ENCODE data around the gene NRXN3. TPM values are rescaled to one million over a fixed set of nuclear protein-coding genes. Genes with fewer than 3 reads are reported as not detected.

The NRXN3 gene
- total RNA-seq, 1 donor from 2014 or later = 18.0 TPM

GRCh38 chr14:78253986-78254385 is 83.8 kb downstream of the NRXN3 start:
- H4K20me1 ChIP-seq (ENCODE audit: insufficient read depth, low read length) = no peaks in the 10 kb centered on the region
- Mint-ChIP-seq H3K27ac (ENCODE audit: unreplicated experiment) (peak overlapping the region; percentile 77), H3K27me3 (ENCODE audit: low read depth, unreplicated experiment) (peaks cover 11% of the 10 kb centered on the region), H3K4me1 (ENCODE audit: low read depth, unreplicated experiment) (peaks cover 14% of the 10 kb centered on the region), H3K4me3 (ENCODE audit: unreplicated experiment) (no peak overlapping the region), H3K36me3 (ENCODE audit: low read depth, unreplicated experiment) (no peaks in the 10 kb centered on the region), H3K9me3 (ENCODE audit: unreplicated experiment) (peaks cover 5% of the 10 kb centered on the region)
- peak overlapping the region; percentile 10 for H3K9ac ChIP-seq (ENCODE audit: low read length)
- no peak overlapping the region for H3K4me3 ChIP-seq (ENCODE audit: insufficient read depth, low read depth, low read length)
- FAIRE-seq (no peak), DNase-seq (ENCODE audit: low read depth) (peak; percentile 99)
- H3K9me3 ChIP-seq (ENCODE audit: insufficient read depth, low read depth, low read length) = no peaks in the 10 kb centered on the region
- peaks cover 11% of the 10 kb centered on the region for H3K4me1 ChIP-seq (ENCODE audit: insufficient read depth, low read length)
- no peaks in the 10 kb centered on the region for H3K79me2 ChIP-seq (ENCODE audit: insufficient read depth, low read length)
- no peak overlapping the region for H2AFZ ChIP-seq (ENCODE audit: low read depth, low read length)
- peak overlapping the region; percentile 81 for H3K27ac ChIP-seq (ENCODE audit: low read depth, low read length)
- H3K27me3 ChIP-seq (ENCODE audit: insufficient read depth, low read length) = peaks cover 5% of the 10 kb centered on the region
- TF ChIP-seq EZH2 (IDR thresholded peaks at IDR 0.05; ENCODE audit: insufficient read depth, low read length) = no peak
- TF ChIP-seq CTCF (IDR thresholded peaks at IDR 0.05; ENCODE audit: insufficient read depth, low read depth, low read length) = no peak
- peak overlapping the region; percentile 52 for H3K4me2 ChIP-seq (ENCODE audit: low read length)
- no peaks in the 10 kb centered on the region for H3K36me3 ChIP-seq (ENCODE audit: insufficient read depth, low read length)

GRCh38 chr14:78254911-78255461 is 84.8 kb downstream of the NRXN3 start:
- H3K27ac Mint-ChIP-seq (ENCODE audit: unreplicated experiment) = peak overlapping the region; percentile 87
- no peaks in the 10 kb centered on the region for H3K36me3 Mint-ChIP-seq (ENCODE audit: low read depth, unreplicated experiment)
- peaks cover 23% of the 10 kb centered on the region for H3K4me1 Mint-ChIP-seq (ENCODE audit: low read depth, unreplicated experiment)
- peaks cover 4% of the 10 kb centered on the region for H3K27me3 Mint-ChIP-seq (ENCODE audit: low read depth, unreplicated experiment)
- Histone ChIP-seq H3K4me3 (ENCODE audit: insufficient read depth, low read depth, low read length) (no peak overlapping the region), H4K20me1 (ENCODE audit: insufficient read depth, low read length) (no peaks in the 10 kb centered on the region), H3K4me2 (ENCODE audit: low read length) (peak overlapping the region; percentile 14), H3K9ac (ENCODE audit: low read length) (peak overlapping the region; percentile 18), H3K27me3 (ENCODE audit: insufficient read depth, low read length) (peaks cover 5% of the 10 kb centered on the region), H3K79me2 (ENCODE audit: insufficient read depth, low read length) (no peaks in the 10 kb centered on the region), H3K36me3 (ENCODE audit: insufficient read depth, low read length) (no peaks in the 10 kb centered on the region), H2AFZ (ENCODE audit: low read depth, low read length) (no peak overlapping the region), H3K4me1 (ENCODE audit: insufficient read depth, low read length) (peaks cover 11% of the 10 kb centered on the region), H3K9me3 (ENCODE audit: insufficient read depth, low read depth, low read length) (no peaks in the 10 kb centered on the region), H3K27ac (ENCODE audit: low read depth, low read length) (peak overlapping the region; percentile 81)
- TF ChIP-seq EZH2 (IDR thresholded peaks at IDR 0.05; ENCODE audit: insufficient read depth, low read length) = no peak
- no peak for TF ChIP-seq CTCF (IDR thresholded peaks at IDR 0.05; ENCODE audit: insufficient read depth, low read depth, low read length)
- DNase-seq (ENCODE audit: low read depth) (peak; percentile 98), FAIRE-seq (no peak)
- peak overlapping the region; percentile 31 for H3K4me3 Mint-ChIP-seq (ENCODE audit: unreplicated experiment)
- H3K9me3 Mint-ChIP-seq (ENCODE audit: unreplicated experiment) = peaks cover 5% of the 10 kb centered on the region

- Histone ChIP-seq H3K9ac (ENCODE audit: low read length) (no peak overlapping the region), H3K36me3 (ENCODE audit: insufficient read depth, low read length) (no peaks in the 10 kb centered on the region), H3K9me3 (ENCODE audit: insufficient read depth, low read depth, low read length) (no peaks in the 10 kb centered on the region), H3K4me3 (ENCODE audit: insufficient read depth, low read depth, low read length) (no peak overlapping the region), H3K4me1 (ENCODE audit: insufficient read depth, low read length) (peaks cover 9% of the 10 kb centered on the region), H3K4me2 (ENCODE audit: low read length) (no peak overlapping the region), H4K20me1 (ENCODE audit: insufficient read depth, low read length) (no peaks in the 10 kb centered on the region), H3K27ac (ENCODE audit: low read depth, low read length) (no peak overlapping the region), H3K79me2 (ENCODE audit: insufficient read depth, low read length) (no peaks in the 10 kb centered on the region), H2AFZ (ENCODE audit: low read depth, low read length) (no peak overlapping the region), H3K27me3 (ENCODE audit: insufficient read depth, low read length) (no peaks in the 10 kb centered on the region)
- Mint-ChIP-seq H3K4me3 (ENCODE audit: unreplicated experiment) (no peak overlapping the region), H3K36me3 (ENCODE audit: low read depth, unreplicated experiment) (no peaks in the 10 kb centered on the region), H3K9me3 (ENCODE audit: unreplicated experiment) (peaks cover 5% of the 10 kb centered on the region), H3K27ac (ENCODE audit: unreplicated experiment) (no peak overlapping the region), H3K27me3 (ENCODE audit: low read depth, unreplicated experiment) (peaks cover 6% of the 10 kb centered on the region), H3K4me1 (ENCODE audit: low read depth, unreplicated experiment) (peaks cover 18% of the 10 kb centered on the region)
- DNase-seq (ENCODE audit: low read depth) (peak; percentile 78), FAIRE-seq (no peak)
- TF ChIP-seq CTCF (IDR thresholded peaks at IDR 0.05; ENCODE audit: insufficient read depth, low read depth, low read length) (no peak), EZH2 (IDR thresholded peaks at IDR 0.05; ENCODE audit: insufficient read depth, low read length) (no peak)
Observed at GRCh38 chr14:78259831-78260230, 89.7 kb downstream of the NRXN3 start.

Measured in astrocyte (in vitro differentiated cells and primary cell).